ENCODE results near the gene GLB1L3.

GLB1L3 gene

DNA sequence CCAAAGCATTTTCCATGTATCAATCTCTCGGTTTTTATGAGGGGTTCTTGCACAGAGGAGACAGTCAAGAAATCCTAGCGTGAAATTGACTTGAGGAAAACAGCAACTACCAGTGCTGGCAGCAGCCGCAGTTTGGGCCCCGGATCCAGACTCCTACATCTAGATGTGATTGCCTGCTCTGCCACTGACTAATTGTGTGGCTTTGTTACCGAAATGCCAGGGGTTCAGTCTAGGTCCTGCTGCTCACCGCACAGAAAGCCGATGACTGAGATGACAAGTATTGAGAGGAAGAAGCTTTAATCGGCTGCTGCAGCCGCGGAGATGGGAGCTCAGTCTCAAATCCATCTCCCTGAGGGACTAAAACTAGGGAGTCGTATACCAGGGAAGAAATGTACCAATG is 8.2 kb upstream of the GLB1L3 start:
- TF ChIP-seq, protein P1, sequence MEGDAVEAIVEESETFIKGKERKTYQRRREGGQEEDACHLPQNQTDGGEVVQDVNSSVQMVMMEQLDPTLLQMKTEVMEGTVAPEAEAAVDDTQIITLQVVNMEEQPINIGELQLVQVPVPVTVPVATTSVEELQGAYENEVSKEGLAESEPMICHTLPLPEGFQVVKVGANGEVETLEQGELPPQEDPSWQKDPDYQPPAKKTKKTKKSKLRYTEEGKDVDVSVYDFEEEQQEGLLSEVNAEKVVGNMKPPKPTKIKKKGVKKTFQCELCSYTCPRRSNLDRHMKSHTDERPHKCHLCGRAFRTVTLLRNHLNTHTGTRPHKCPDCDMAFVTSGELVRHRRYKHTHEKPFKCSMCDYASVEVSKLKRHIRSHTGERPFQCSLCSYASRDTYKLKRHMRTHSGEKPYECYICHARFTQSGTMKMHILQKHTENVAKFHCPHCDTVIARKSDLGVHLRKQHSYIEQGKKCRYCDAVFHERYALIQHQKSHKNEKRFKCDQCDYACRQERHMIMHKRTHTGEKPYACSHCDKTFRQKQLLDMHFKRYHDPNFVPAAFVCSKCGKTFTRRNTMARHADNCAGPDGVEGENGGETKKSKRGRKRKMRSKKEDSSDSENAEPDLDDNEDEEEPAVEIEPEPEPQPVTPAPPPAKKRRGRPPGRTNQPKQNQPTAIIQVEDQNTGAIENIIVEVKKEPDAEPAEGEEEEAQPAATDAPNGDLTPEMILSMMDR (IDR thresholded peaks at IDR 0.05; ENCODE audit: low read depth, low read length), result no peak
- no peak overlapping the region for H3K4me3 ChIP-seq (ENCODE audit: low read depth, low read length)

DNA sequence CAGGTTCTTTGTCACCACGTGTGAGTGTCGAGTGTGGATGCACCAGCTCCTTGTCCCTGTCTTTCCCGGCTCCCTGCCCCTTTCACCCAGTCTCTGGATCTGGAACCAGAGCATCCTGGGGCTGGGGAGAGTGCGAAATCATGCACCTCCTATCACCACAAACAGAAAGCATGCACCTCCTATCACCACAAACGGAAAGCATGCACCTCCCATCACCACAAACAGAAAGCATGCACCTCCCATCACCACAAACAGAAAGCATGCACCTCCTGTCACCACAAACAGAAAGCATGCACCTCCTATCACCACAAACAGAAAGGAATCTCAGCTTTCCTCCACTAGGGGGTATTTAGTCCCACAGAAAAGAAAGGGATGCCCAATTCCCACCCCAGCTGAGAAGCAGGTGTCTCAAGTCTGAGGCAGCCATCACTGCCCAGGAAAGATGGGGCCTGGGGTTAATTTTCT is 5.9 kb upstream of the GLB1L3 start:
- TF ChIP-seq, protein P1 (IDR thresholded peaks at IDR 0.05; ENCODE audit: low read depth, low read length), result peak; percentile 7; the same call in 1 of the 2 replicates
- H3K4me3 ChIP-seq (ENCODE audit: low read depth, low read length), result no peak overlapping the region

DNA sequence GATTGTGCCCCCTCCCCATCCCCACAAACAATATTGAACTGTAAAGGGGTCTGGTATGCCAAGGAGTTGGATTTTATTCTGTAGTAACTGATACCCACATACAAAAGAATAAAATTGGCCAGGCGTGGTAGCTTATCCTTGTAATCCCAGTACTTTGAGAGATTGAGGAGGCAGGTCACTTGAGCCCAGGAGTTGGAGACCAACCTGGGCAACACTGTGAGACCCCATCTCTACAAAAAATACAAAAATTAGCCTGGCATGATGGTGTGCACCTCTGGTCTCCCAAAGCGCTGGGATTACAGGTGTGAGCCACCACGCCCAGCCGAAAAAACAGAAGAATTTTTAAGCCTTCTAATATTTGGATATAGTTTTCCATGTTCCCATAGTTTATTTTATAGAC is 4.2 kb upstream of the GLB1L3 start:
- no peak overlapping the region for H3K4me3 ChIP-seq (ENCODE audit: low read depth, low read length)
- TF ChIP-seq, protein P1 (IDR thresholded peaks at IDR 0.05; ENCODE audit: low read depth, low read length), result no peak

DNA sequence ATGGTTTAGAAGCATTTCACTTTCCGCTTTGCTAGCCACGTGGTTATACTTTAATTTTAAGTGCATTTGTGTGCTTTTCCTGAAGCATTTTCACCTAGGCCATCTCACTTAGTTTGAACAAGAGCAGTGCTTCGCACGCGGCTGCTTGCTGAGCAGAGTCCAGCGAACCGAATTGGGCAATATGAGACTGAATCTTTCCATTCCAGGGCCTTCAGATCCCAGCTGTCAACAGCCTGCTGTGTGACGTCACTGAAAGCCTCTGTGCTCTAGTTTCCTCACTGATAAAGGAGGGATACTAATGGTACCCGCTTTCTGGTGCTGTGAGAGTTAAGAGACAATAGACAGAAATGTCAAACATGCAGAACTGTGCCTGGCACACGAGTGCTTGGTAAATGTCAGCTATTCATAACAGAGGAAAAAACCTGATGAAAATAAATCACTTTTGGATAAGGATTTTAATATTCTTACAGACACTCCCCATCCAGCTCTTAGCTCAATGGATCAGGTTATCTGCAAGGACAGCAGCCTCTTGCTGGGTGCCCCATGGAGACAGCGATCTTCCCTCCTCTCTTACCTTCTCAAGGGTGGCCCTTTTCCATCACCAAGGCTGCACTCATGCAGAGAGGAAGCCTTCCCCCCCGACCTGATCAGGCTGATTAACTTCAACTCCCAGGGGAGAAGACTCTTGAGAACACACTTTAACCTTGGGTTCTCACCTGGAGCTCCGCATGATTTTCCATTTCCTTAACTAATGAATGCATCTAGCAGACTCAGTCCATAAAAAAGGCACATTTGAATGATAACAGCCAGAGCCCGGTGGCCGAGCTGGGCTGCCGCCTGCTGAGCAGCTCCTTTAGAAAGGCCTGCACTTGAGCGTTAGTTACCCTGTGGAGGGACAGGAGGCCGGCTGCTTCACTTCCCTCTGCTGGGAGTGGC is 3.5 kb upstream of the GLB1L3 start:
- TF ChIP-seq, protein P1 (IDR thresholded peaks at IDR 0.05; ENCODE audit: low read depth, low read length), result no peak
- no peak overlapping the region for H3K4me3 ChIP-seq (ENCODE audit: low read depth, low read length)

DNA sequence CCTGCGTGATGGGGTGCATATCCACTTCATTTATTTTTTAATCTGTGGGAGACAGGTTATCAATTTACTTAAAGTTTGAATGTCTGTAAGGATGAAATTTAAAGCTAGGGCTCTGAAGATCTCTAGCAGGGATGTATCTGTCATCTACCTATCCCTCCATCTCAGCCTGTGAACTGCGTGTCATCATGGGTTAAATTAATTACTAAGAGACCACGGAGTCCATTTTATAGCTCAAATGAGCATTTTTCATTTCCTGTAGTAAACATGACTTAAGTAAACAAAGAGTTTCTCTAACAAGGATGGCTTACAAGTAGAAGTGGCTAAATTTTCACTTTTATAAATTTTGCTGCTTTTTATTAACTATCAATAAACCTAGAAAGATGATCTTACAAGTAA is 2.9 kb upstream of the GLB1L3 start:
- TF ChIP-seq, protein P1 (IDR thresholded peaks at IDR 0.05; ENCODE audit: low read depth, low read length), result no peak
- no peak overlapping the region for H3K4me3 ChIP-seq (ENCODE audit: low read depth, low read length)

DNA sequence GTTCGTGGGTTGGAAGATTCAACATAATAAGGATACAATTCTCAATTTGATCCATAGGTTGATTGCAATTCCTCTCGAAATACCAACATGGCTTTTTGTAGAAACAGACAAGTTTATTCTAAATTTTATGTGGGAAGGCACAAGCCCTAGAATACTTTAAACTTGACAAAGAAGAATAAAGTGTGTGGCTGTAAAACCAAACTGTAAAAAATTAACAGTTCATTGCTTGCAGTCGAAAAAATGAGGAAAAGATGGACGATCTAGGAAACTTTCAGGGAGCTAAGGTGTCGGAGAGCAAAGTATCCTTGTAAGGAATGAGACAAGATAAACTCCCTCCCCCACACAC is 1.0 kb upstream of the GLB1L3 start:
- TF ChIP-seq, protein P1 (IDR thresholded peaks at IDR 0.05; ENCODE audit: low read depth, low read length), result no peak
- H3K4me3 ChIP-seq (ENCODE audit: low read depth, low read length), result no peak overlapping the region

Data from WI38 (cell line).